K562 (cell line): ENCODE data around the gene SORCS1. TPM values are rescaled to one million over a fixed set of nuclear protein-coding genes. Genes with fewer than 3 reads are reported as not detected.

Experiments used
- ATAC-seq: fragments of 200-7000 bp; cut with Tn5 transposase; 3 replicates; pipeline ENCODE4 v1.9.1; 2020; ENCODE audit warnings: moderate library complexity
- BruUV-seq: library from RNA; stranded (reverse); fragments of 400-500 nt; replicated peaks from 2 replicates; lab custom pipeline; 2021; lab: Mats Ljungman, UMichigan
- CTCF ChIA-PET: fragments of 300-600 bp; formaldehyde crosslinking; extraction: SDS; loops from one replicate; lab custom pipeline; 2021; ENCODE audit warnings: low intra/inter-chr PET ratio; lab: Yijun Ruan, JAX
- POLR2A ChIA-PET: fragments of 300-600, 350-650 bp; sonication (Branson Sonifier 250); formaldehyde crosslinking; extraction: SDS; loops from one replicate; lab custom pipeline; 2021; ENCODE audit warnings: antibody characterized with exemption, inconsistent platforms; lab: Yijun Ruan, JAX
- DNase-seq, 4 experiments: peaks; one replicate each; pipeline versions ENCODE4 v3.0.0 to v3.0.0-alpha.2; 2011 to 2018; ENCODE audit warnings: low spot score in 3 of 4, mixed read lengths in 3 of 4; ENCODE audit errors: extremely low read depth in 1 of 4
- FAIRE-seq: peaks from 2 replicates; lab custom pipeline; 2011; peaks lifted over from hg19 to GRCh38; lab: Jason Lieb, UNC
- H2AFZ ChIP-seq: 2 replicates; pipeline ENCODE4 v1.6.0; 2011; ENCODE audit warnings: low read depth, low read length, control low read depth, inconsistent platforms
- H3K27ac ChIP-seq: fragments of 200-600 bp; 3 replicates; pipeline ENCODE4 v1.8.0; 2011; ENCODE audit warnings: low read depth, mild to moderate bottlenecking, control low read depth, inconsistent platforms, low read length, moderate library complexity, mixed read lengths; ENCODE audit errors: extremely low read depth
- H3K27me3 ChIP-seq, 2 experiments: fragments of 300-600 bp in 1 of 2; 2 replicates in 1 of 2; 3 replicates in 1 of 2; pipeline versions ENCODE4 v1.6.0 to v1.8.0; 2011; ENCODE audit warnings: inconsistent platforms in 2 of 2, low read length in 2 of 2, mild to moderate bottlenecking in 1 of 2, mixed read lengths in 1 of 2, moderate library complexity in 1 of 2; ENCODE audit not compliant: control insufficient read depth in 2 of 2, insufficient read depth in 2 of 2
- H3K36me3 ChIP-seq: fragments of 300-600 bp; 3 replicates; pipeline ENCODE4 v1.8.0; 2011; ENCODE audit warnings: mild to moderate bottlenecking, low read length, inconsistent platforms; ENCODE audit not compliant: control insufficient read depth, insufficient read depth
- H3K4me1 ChIP-seq, 2 experiments: fragments of 200-600 bp in 1 of 2; replicated peaks in 1 of 2; 2 replicates in 1 of 2; 3 replicates in 1 of 2; pipeline versions ENCODE4 v1.5.1 to v1.8.0; 2011; ENCODE audit warnings: inconsistent platforms in 2 of 2, low read length in 2 of 2, mild to moderate bottlenecking in 1 of 2, mixed read lengths in 1 of 2, moderate library complexity in 1 of 2; ENCODE audit not compliant: control insufficient read depth in 2 of 2, insufficient read depth in 2 of 2
- H3K4me2 ChIP-seq: 2 replicates; pipeline ENCODE4 v1.6.1; 2011; ENCODE audit warnings: low read length, control low read depth, inconsistent platforms, mixed read lengths; ENCODE audit not compliant: insufficient read depth
- H3K4me3 ChIP-seq: fragments of 200-600 bp; sonication (generic), shearing (Covaris generic); 2 replicates; pipeline ENCODE4 v1.5.1; 2016; ENCODE audit warnings: control low read depth, inconsistent platforms
- H3K79me2 ChIP-seq: fragments of 200-600 bp; 3 replicates; pipeline ENCODE4 v1.8.0; 2011; ENCODE audit warnings: low read length, inconsistent platforms; ENCODE audit not compliant: control insufficient read depth, insufficient read depth
- H3K9ac ChIP-seq, 2 experiments: 2 replicates each; pipeline versions ENCODE4 v1.6.0 to v1.6.1; 2011; ENCODE audit warnings: low read depth in 2 of 2, low read length in 2 of 2, control low read depth in 1 of 2, inconsistent platforms in 1 of 2, mild to moderate bottlenecking in 1 of 2, mixed read lengths in 1 of 2; ENCODE audit not compliant: insufficient read depth in 1 of 2
- H3K9me1 ChIP-seq: one replicate; pipeline ENCODE4 v1.6.0; 2011; ENCODE audit warnings: inconsistent platforms, mild to moderate bottlenecking, low read length, moderate library complexity; ENCODE audit not compliant: control insufficient read depth, insufficient read depth
- H3K9me3 ChIP-seq: replicated peaks from 2 replicates; pipeline ENCODE4 v1.5.1; 2011; ENCODE audit warnings: low read depth, low read length, inconsistent platforms; ENCODE audit not compliant: control insufficient read depth, insufficient read depth
- H4K20me1 ChIP-seq: replicated peaks from 2 replicates; pipeline ENCODE4 v1.6.1; 2011; ENCODE audit warnings: low read length, inconsistent platforms, mixed read lengths; ENCODE audit not compliant: control insufficient read depth, insufficient read depth
- ATF3 ChIP-seq, 2 experiments: fragments of 450-650 bp in 1 of 2; sonication (generic) in 1 of 2; formaldehyde crosslinking in 1 of 2; IDR thresholded peaks in 1 of 2; conservative IDR thresholded peaks in 1 of 2; 2 replicates each; pipeline versions ENCODE4 v1.6.1 to v1.8.1; 2016 to 2023; ENCODE audit warnings: mild to moderate bottlenecking in 2 of 2, moderate library complexity in 2 of 2, inconsistent platforms in 1 of 2, missing genetic modification reagents in 1 of 2
- CBX2 ChIP-seq: fragments of 200-600 bp; sonication (generic); IDR thresholded peaks from one replicate; pipeline ENCODE4 v1.6.1; 2012; ENCODE audit warnings: mild to moderate bottlenecking, low read length, inconsistent platforms; ENCODE audit not compliant: insufficient read depth, poor library complexity, severe bottlenecking
- CLOCK ChIP-seq: fragments of 250-450 bp; sonication (Bioruptor Pico); IDR thresholded peaks from 2 replicates; pipeline ENCODE4 v1.4.0; 2020; ENCODE audit warnings: mild to moderate bottlenecking, moderate library complexity, borderline replicate concordance
- EGR1 ChIP-seq: fragments of 450-650 bp; conservative IDR thresholded peaks from 2 replicates; pipeline ENCODE4 v1.6.1; 2017; ENCODE audit warnings: mild to moderate bottlenecking
- HLTF ChIP-seq: fragments of 450-650 bp; IDR thresholded peaks from 2 replicates; pipeline ENCODE4 v1.6.1; 2016
- HMGN3 ChIP-seq: IDR thresholded peaks from 2 replicates; pipeline ENCODE4 v1.6.1; 2011; ENCODE audit warnings: borderline replicate concordance, low read depth, mild to moderate bottlenecking, mixed read lengths, low read length; ENCODE audit not compliant: insufficient read length; ENCODE audit errors: extremely low read depth
- MEIS2 ChIP-seq: fragments of 450-650 bp; IDR thresholded peaks from 2 replicates; pipeline ENCODE4 v1.6.1; 2014; ENCODE audit warnings: mild to moderate bottlenecking; ENCODE audit not compliant: partially characterized antibody
- ZBTB1 ChIP-seq: sonication (generic); formaldehyde crosslinking; IDR thresholded peaks from 2 replicates; pipeline ENCODE4 v1.8.1; 2023; ENCODE audit warnings: missing genetic modification reagents, low read depth, mild to moderate bottlenecking, borderline replicate concordance
- ZNF277 ChIP-seq: fragments of 250-450 bp; sonication (Bioruptor Pico); IDR thresholded peaks from 2 replicates; pipeline ENCODE4 v1.8.0; 2022; ENCODE audit warnings: inconsistent platforms, mild to moderate bottlenecking, moderate library complexity, borderline replicate concordance
- ZZZ3 ChIP-seq: fragments of 450-650 bp; IDR thresholded peaks from 2 replicates; pipeline ENCODE4 v1.6.1; 2016; ENCODE audit warnings: antibody characterized with exemption, mild to moderate bottlenecking, moderate library complexity
- WGBS: fragments of 100-300 bp; shearing (Covaris generic); methylation state at CpG from one replicate; pipeline ENCODE4 v1.1.6; 2016; ENCODE audit warnings: low coverage, mixed read lengths; ENCODE audit not compliant: insufficient coverage; ENCODE audit errors: missing lambda C conversion rate; 5-methylcytosine and 5-hydroxymethylcytosine counted together
- in situ Hi-C: fragments of 300-500 bp; cut with MboI; formaldehyde crosslinking; loops from 4 replicates; pipeline ENCODE4 v1.15.0; 2018; ENCODE audit warnings: inconsistent platforms, mixed read lengths
- intact Hi-C: fragments of 100-400 bp; cut with micrococcal nuclease; formaldehyde crosslinking; loops from 2 replicates; pipeline ENCODE4 v1.14.2; 2022
- polyA plus RNA-seq, 8 experiments: library from polyadenylated mRNA; depleted of rRNA in 4 of 8; stranded (reverse) in 5 of 8; unstranded in 3 of 8; fragments of >200 nt; fragmentation: Nextera tagmentation in 2 of 8; fragmentation: Illumina TruSeq in 1 of 8; extraction: Ambion mirVana in 2 of 8; extraction: Trizol in 1 of 8; gene quantifications; 2 replicates each; pipeline versions ENCODE4 v1.2.1 to v1.2.3, GENCODE V29; 2011 to 2014; ENCODE audit warnings: inconsistent platforms in 1 of 8, missing spikeins in 1 of 8
- total RNA-seq, 7 experiments: library from RNA; depleted of rRNA in 6 of 7; stranded (reverse); fragments of >200 nt in 6 of 7; fragmentation: Illumina TruSeq in 2 of 7; extraction: Trizol in 2 of 7; gene quantifications; 2 replicates each; pipeline versions ENCODE4 v1.2.1 to v1.2.3, GENCODE V29; 2011 to 2021; ENCODE audit warnings: low replicate concordance in 1 of 7
- TF ChIP-seq, protein P1 (sequence below): fragments of 250-450 bp; sonication (Bioruptor Pico); IDR thresholded peaks from 2 replicates; pipeline ENCODE4 v1.5.0; 2021; ENCODE audit warnings: mild to moderate bottlenecking, moderate library complexity
- TF ChIP-seq, protein P2 (sequence below): fragments of 250-450 bp; sonication (Bioruptor Pico); IDR thresholded peaks from 2 replicates; pipeline ENCODE4 v1.5.0; 2020; ENCODE audit warnings: mild to moderate bottlenecking

The SORCS1 gene
- total and polyA plus RNA-seq, 9 of the 15 experiments (the other 6 are each of a cell fraction or from before 2014, with no cell fraction given), result 1.5 to 3.9 (median 2.7) TPM

DNA sequence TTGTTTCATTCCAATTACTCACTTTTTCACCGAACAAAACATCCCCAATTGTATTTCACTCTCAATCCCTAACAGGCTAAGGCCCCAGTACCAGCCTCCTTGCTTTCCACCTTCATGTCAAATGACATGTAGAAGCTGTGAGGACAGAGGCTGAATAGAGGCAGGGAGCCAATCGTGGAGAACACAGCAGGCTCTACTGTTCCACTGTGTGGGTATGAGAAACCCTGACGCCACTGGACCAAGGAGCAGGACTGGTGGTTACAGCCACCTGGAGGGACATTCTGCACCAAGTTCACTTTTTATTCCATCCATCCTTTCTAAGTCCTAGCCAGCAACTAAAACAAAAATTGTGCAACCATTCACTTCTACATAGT lies 502.8 kb downstream of the SORCS1 start:
- intact Hi-C loops (no loop called here), in situ Hi-C loops (no loop called here)
- no peaks in the 10 kb centered on the region for H3K4me1 ChIP-seq
- no TSS peak for BruUV-seq
- H3K9ac ChIP-seq, result no peak overlapping the region
- WGBS, result 4% methylated on average over 3 of the region's 3 CpGs
- no peaks in the 10 kb centered on the region for H4K20me1 ChIP-seq
- no peaks in the 10 kb centered on the region for H3K36me3 ChIP-seq
- DNase-seq (no peak), FAIRE-seq (no peak), ATAC-seq (no peak)
- CTCF ChIA-PET, result no interaction called here
- no peak overlapping the region for H2AFZ ChIP-seq
- H3K9me3 ChIP-seq, result no peaks in the 10 kb centered on the region
- no peak overlapping the region for H3K27ac ChIP-seq
- H3K79me2 ChIP-seq, result no peaks in the 10 kb centered on the region
- H3K27me3 ChIP-seq, result no peaks in the 10 kb centered on the region
- H3K4me3 ChIP-seq, result no peak overlapping the region
- H3K9me1 ChIP-seq, result no peaks in the 10 kb centered on the region
- H3K4me2 ChIP-seq, result no peak overlapping the region
- POLR2A ChIA-PET, result no interaction called here
- TF ChIP-seq ZBTB1 (CRISPR knock-in tag) (no peak), EGR1 (no peak), ATF3 (IDR thresholded peaks at IDR 0.05) (no peak), ATF3 (CRISPR knock-in tag; conservative IDR thresholded peaks at IDR 0.05) (no peak), MEIS2 (no peak), CBX2 (no peak), CLOCK (CRISPR knock-in tag) (no peak), ZZZ3 (no peak), HMGN3 (no peak), ZNF277 (CRISPR knock-in tag) (no peak), HLTF (no peak)
- TF ChIP-seq, protein P1, sequence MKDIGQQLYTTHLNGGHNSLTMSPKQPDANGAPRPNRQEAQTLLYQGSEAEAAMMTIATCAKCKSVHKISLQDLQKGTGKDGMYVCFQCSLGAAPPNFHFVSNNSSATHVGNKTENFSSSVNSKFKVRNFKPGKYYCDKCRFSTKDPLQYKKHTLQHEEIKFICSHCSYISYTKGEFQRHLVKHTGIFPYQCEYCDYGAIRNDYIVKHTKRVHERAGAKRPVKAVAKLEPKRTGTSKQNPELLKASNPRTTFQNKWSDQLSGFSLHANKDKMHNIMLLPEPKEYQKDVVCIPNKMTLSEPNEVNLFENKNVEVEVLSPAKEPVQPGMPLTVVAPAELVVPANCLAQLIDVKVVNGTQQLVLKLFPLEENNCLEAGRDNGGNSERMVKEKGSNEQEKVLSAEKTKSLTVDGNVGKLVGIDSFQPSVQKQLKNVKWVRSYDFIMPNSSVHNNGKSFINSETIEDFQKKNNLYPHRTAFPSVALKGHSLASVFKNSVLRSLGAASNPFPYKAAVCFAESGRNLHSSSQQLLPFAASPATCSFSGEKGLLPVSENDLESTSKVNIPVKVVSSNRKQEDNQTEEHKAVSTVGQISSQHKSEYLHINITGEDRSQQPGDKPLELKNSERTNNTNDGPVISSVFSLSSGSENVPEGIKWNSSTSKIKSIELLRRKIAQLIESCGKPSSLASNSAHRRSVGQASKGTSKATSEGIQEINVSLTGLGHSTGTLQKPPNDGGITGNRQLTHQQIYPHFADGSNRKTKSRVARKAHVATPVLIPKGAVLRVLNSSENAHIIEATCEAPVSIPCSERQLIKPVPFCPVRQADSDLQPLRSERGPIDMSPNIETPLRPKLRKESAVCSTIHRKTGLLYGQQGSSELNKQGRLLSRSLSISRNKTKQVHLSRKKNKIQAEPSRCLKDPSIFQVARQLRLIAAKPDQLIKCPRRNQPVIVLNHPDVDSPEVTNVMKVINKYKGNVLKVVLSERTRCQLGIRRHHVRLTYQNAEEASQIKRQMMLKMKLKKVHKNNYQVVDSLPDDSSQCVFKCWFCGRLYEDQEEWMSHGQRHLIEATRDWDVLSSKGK (CRISPR knock-in tag), result no peak
- TF ChIP-seq, protein P2, sequence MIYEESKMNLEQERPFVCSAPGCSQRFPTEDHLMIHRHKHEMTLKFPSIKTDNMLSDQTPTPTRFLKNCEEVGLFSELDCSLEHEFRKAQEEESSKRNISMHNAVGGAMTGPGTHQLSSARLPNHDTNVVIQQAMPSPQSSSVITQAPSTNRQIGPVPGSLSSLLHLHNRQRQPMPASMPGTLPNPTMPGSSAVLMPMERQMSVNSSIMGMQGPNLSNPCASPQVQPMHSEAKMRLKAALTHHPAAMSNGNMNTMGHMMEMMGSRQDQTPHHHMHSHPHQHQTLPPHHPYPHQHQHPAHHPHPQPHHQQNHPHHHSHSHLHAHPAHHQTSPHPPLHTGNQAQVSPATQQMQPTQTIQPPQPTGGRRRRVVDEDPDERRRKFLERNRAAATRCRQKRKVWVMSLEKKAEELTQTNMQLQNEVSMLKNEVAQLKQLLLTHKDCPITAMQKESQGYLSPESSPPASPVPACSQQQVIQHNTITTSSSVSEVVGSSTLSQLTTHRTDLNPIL (CRISPR knock-in tag), result no peak
